GM23338 (cell line): ENCODE measurements around the gene MAST4. TPM values are rescaled to one million over a fixed set of nuclear protein-coding genes. Genes with fewer than 3 reads are reported as not detected.

Source experiments
- ATAC-seq: fragments of 200-7000 bp; cut with Tn5 transposase; 3 replicates; pipeline ENCODE4 v1.9.1; 2020
- DNase-seq: peaks from one replicate; pipeline ENCODE4 v3.0.0-alpha.2; 2015; ENCODE audit warnings: low spot score
- H2AFZ ChIP-seq: fragments of 200-600 bp; sonication (generic); 2 replicates; pipeline ENCODE4 v1.8.0; 2016; ENCODE audit warnings: antibody characterized with exemption, mild to moderate bottlenecking, moderate library complexity
- H3F3A ChIP-seq: fragments of 200-600 bp; sonication (generic); replicated peaks from 2 replicates; pipeline ENCODE4 v1.8.0; 2017; ENCODE audit warnings: antibody characterized with exemption, mixed run types, low read depth
- H3K27ac ChIP-seq: fragments of 200-600 bp; sonication (generic); 2 replicates; pipeline ENCODE4 v1.6.1; 2016; ENCODE audit warnings: low read depth
- H3K27me3 ChIP-seq: fragments of 200-600 bp; sonication (generic); 2 replicates; pipeline ENCODE4 v1.8.0; 2016; ENCODE audit warnings: mild to moderate bottlenecking, mixed run types, moderate library complexity; ENCODE audit not compliant: insufficient read depth
- H3K36me3 ChIP-seq: fragments of 200-600 bp; sonication (generic); 2 replicates; pipeline ENCODE4 v1.8.0; 2016; ENCODE audit warnings: mild to moderate bottlenecking; ENCODE audit not compliant: insufficient read depth
- H3K4me1 ChIP-seq: fragments of 200-600 bp; sonication (generic); 2 replicates; pipeline ENCODE4 v1.8.0; 2016; ENCODE audit warnings: mild to moderate bottlenecking, moderate library complexity; ENCODE audit not compliant: insufficient read depth
- H3K4me2 ChIP-seq: fragments of 200-600 bp; sonication (generic); 2 replicates; pipeline ENCODE4 v1.7.1; 2017; ENCODE audit warnings: mixed run types
- H3K4me3 ChIP-seq: fragments of 200-600 bp; sonication (generic); 2 replicates; pipeline ENCODE4 v1.6.1; 2016; ENCODE audit warnings: mixed run types
- H3K79me2 ChIP-seq: fragments of 200-600 bp; sonication (generic); replicated peaks from 2 replicates; pipeline ENCODE4 v1.8.0; 2017; ENCODE audit warnings: mild to moderate bottlenecking; ENCODE audit not compliant: insufficient read depth
- H3K9me2 ChIP-seq: fragments of 200-600 bp; sonication (generic); 2 replicates; pipeline ENCODE4 v1.8.0; 2017; ENCODE audit not compliant: insufficient read depth
- H4K20me1 ChIP-seq: fragments of 200-600 bp; sonication (generic); replicated peaks from 2 replicates; pipeline ENCODE4 v1.8.0; 2017; ENCODE audit warnings: mild to moderate bottlenecking; ENCODE audit not compliant: insufficient read depth
- H3K27ac Mint-ChIP-seq: 2 replicates; pipeline ENCODE4 v1.8.0; 2020; ENCODE audit warnings: inconsistent platforms, mild to moderate bottlenecking, moderate library complexity, mixed read lengths
- H3K27me3 Mint-ChIP-seq: 3 replicates; pipeline ENCODE4 v1.8.0; 2022; ENCODE audit warnings: low read depth, mild to moderate bottlenecking, moderate library complexity, mixed read lengths, inconsistent platforms; ENCODE audit not compliant: insufficient read depth, poor library complexity
- H3K36me3 Mint-ChIP-seq: 3 replicates; pipeline ENCODE4 v1.8.0; 2021; ENCODE audit warnings: low read depth, mild to moderate bottlenecking, inconsistent platforms, moderate library complexity, mixed read lengths
- H3K4me1 Mint-ChIP-seq: 3 replicates; pipeline ENCODE4 v1.8.0; 2020; ENCODE audit warnings: mild to moderate bottlenecking, inconsistent platforms, mixed read lengths
- H3K4me3 Mint-ChIP-seq: 3 replicates; pipeline ENCODE4 v1.8.0; 2021; ENCODE audit warnings: moderate library complexity, mild to moderate bottlenecking, inconsistent platforms, mixed read lengths
- H3K9me3 Mint-ChIP-seq: 3 replicates; pipeline ENCODE4 v1.8.0; 2020; ENCODE audit warnings: moderate library complexity, mild to moderate bottlenecking, inconsistent platforms, mixed read lengths
- CREB1 ChIP-seq: fragments of 250-450 bp; sonication (Bioruptor Pico); IDR thresholded peaks from 2 replicates; pipeline ENCODE4 v1.5.0; 2020; ENCODE audit warnings: low read depth, mild to moderate bottlenecking, moderate library complexity
- CTCF ChIP-seq, 2 experiments: fragments of 200-600 bp in 1 of 2; sonication (generic) in 1 of 2; conservative IDR thresholded peaks; 2 replicates each; pipeline versions ENCODE4 v1.5.1 to v1.6.1; 2016 to 2017; ENCODE audit warnings: antibody characterized with exemption in 2 of 2, low read depth in 2 of 2, mild to moderate bottlenecking in 2 of 2, moderate library complexity in 1 of 2
- ETS1 ChIP-seq: IDR thresholded peaks from 2 replicates; pipeline ENCODE4 v1.6.1; 2016; ENCODE audit warnings: antibody characterized with exemption
- EZH2 ChIP-seq: fragments of 200-600 bp; sonication (generic); IDR thresholded peaks from one replicate; pipeline ENCODE4 v1.8.0; 2017; ENCODE audit warnings: antibody characterized with exemption, mild to moderate bottlenecking, low read depth; ENCODE audit not compliant: unreplicated experiment
- EZH2phosphoT487 ChIP-seq: fragments of 200-600 bp; sonication (generic); IDR thresholded peaks from one replicate; pipeline ENCODE4 v1.8.1; 2018; ENCODE audit warnings: antibody characterized with exemption; ENCODE audit not compliant: unreplicated experiment
- JUNB ChIP-seq: IDR thresholded peaks from one replicate; pipeline ENCODE4 v1.6.1; 2016; ENCODE audit warnings: antibody characterized with exemption; ENCODE audit not compliant: unreplicated experiment
- NANOG ChIP-seq: IDR thresholded peaks from 2 replicates; pipeline ENCODE4 v1.6.1; 2016; ENCODE audit warnings: antibody characterized with exemption, borderline replicate concordance
- POLR2AphosphoS5 ChIP-seq: IDR thresholded peaks from 2 replicates; pipeline ENCODE4 v1.6.1; 2016; ENCODE audit warnings: antibody characterized with exemption, low read depth
- REST ChIP-seq: IDR thresholded peaks from one replicate; pipeline ENCODE4 v1.6.1; 2018; ENCODE audit warnings: antibody characterized with exemption; ENCODE audit not compliant: unreplicated experiment
- STAT1 ChIP-seq: IDR thresholded peaks from one replicate; pipeline ENCODE4 v1.6.1; 2016; ENCODE audit warnings: antibody characterized with exemption; ENCODE audit not compliant: unreplicated experiment
- ZNF114 ChIP-seq: fragments of 250-450 bp; sonication (Bioruptor Pico); IDR thresholded peaks from 2 replicates; pipeline ENCODE4 v1.5.0; 2020; ENCODE audit warnings: mild to moderate bottlenecking, moderate library complexity
- ZNF331 ChIP-seq: fragments of 250-450 bp; sonication (Bioruptor Pico); IDR thresholded peaks from 2 replicates; pipeline ENCODE4 v1.5.0; 2020; ENCODE audit warnings: low read depth, mild to moderate bottlenecking, moderate library complexity
- ZNF462 ChIP-seq: fragments of 250-450 bp; sonication (Bioruptor Pico); IDR thresholded peaks from 2 replicates; pipeline ENCODE4 v1.5.0; 2020; ENCODE audit warnings: mild to moderate bottlenecking, moderate library complexity
- polyA plus RNA-seq: library from polyadenylated mRNA; unstranded; fragments of >200 nt; fragmentation: Nextera tagmentation; extraction: Ambion mirVana; gene quantifications from 2 replicates; pipeline ENCODE4 v1.2.1, GENCODE V29; 2016
- total RNA-seq: library from RNA; depleted of rRNA; stranded (reverse); fragments of >200 nt; shearing (Covaris generic); gene quantifications from 2 replicates; pipeline ENCODE4 v1.2.3, GENCODE V29; 2014

MAST4 gene
- total and polyA plus RNA-seq, 2 experiments from 2014 or later, result 3.6 to 8.5 TPM

- Histone ChIP-seq H3K4me1 (peaks cover 15% of the 10 kb centered on the region), H3F3A (no peaks in the 10 kb centered on the region), H3K9me2 (no peaks in the 10 kb centered on the region), H4K20me1 (no peaks in the 10 kb centered on the region), H3K36me3 (no peaks in the 10 kb centered on the region), H2AFZ (no peak overlapping the region), H3K79me2 (no peaks in the 10 kb centered on the region), H3K4me3 (no peak overlapping the region), H3K27ac (no peak overlapping the region), H3K4me2 (no peak overlapping the region), H3K27me3 (no peaks in the 10 kb centered on the region)
- peaks cover 10% of the 10 kb centered on the region for H3K9me3 Mint-ChIP-seq
- H3K4me3 Mint-ChIP-seq, result no peak overlapping the region
- no peak for ATAC-seq
- H3K36me3 Mint-ChIP-seq, result peaks cover 5% of the 10 kb centered on the region
- no peak overlapping the region for H3K27ac Mint-ChIP-seq
- TF ChIP-seq CTCF (conservative IDR thresholded peaks at IDR 0.05; ENCODE audit: low read depth in 2 of 2) (no peak), STAT1 (no peak), ZNF462 (no peak), NANOG (no peak), EZH2phosphoT487 (no peak), ZNF331 (no peak), POLR2AphosphoS5 (no peak), ZNF114 (no peak), ETS1 (no peak), EZH2 (no peak), CREB1 (CRISPR knock-in tag) (no peak), REST (no peak), JUNB (no peak)
- DNase-seq, result no peak
- H3K27me3 Mint-ChIP-seq, result peaks cover 2% of the 10 kb centered on the region
- peaks cover 17% of the 10 kb centered on the region for H3K4me1 Mint-ChIP-seq
Measured at GRCh38 chr5:66653325-66653724, 57.1 kb downstream of the MAST4 start.
